ENCODE results near the gene CDH11. TPM values are rescaled to one million over a fixed set of nuclear protein-coding genes. Genes with fewer than 3 reads are reported as not detected.

The CDH11 gene
- total and polyA plus RNA-seq, 10 of the 15 experiments (the other 5 are each of a cell fraction or from before 2014, with no cell fraction given), result 0.31 to 9.7 (median 0.87) TPM

GRCh38 chr16:64916051-64916450 is 205.8 kb downstream of the CDH11 start:
- no peak for ATAC-seq
- 4% methylated on average over 2 of the region's 2 CpGs for WGBS (ENCODE audit: insufficient coverage, insufficient replicate concordance, low lambda C conversion rate, missing lambda C conversion rate)
- RAD21 ChIA-PET (ENCODE audit: unreplicated experiment), result interaction anchor here (0.8 to 1.4 kb wide), 2 partner anchors 13 to 18 kb away, joined by 3 to 6 read pairs; no protein-coding TSS in a partner anchor

More at GRCh38 chr16:64916051-64916450, 205.8 kb downstream of the CDH11 start:
- Histone ChIP-seq H3K79me2 (ENCODE audit: control insufficient read depth, insufficient read depth, low read length) (no peaks in the 10 kb centered on the region), H3K27ac (ENCODE audit: control insufficient read depth, insufficient read depth) (no peak overlapping the region), H2AFZ (ENCODE audit: control insufficient read depth, low read depth, low read length) (no peak overlapping the region), H3K4me1 (ENCODE audit: control insufficient read depth, insufficient read depth, low read length) (no peaks in the 10 kb centered on the region), H3K9me3 (replicated peaks; ENCODE audit: control insufficient read depth, insufficient read depth, low read length) (no peaks in the 10 kb centered on the region), H3K36me3 (ENCODE audit: control insufficient read depth in 2 of 2, insufficient read depth in 2 of 2, low read length in 1 of 2) (no peaks in the 10 kb centered on the region), H3K4me3 (no peak overlapping the region), H3K4me2 (ENCODE audit: control insufficient read depth, insufficient read depth) (no peak overlapping the region), H3K27me3 (replicated peaks in 1 of 2; ENCODE audit: control insufficient read depth in 2 of 2, insufficient read depth in 2 of 2, low read length in 1 of 2) (no peaks in the 10 kb centered on the region), H3K9ac (ENCODE audit: control insufficient read depth, insufficient read depth, low read length) (no peak overlapping the region), H4K20me1 (ENCODE audit: control insufficient read depth, insufficient read depth) (no peaks in the 10 kb centered on the region)
- SMC1A ChIA-PET (ENCODE audit: uncharacterized antibody, unreplicated experiment), result interaction anchor here (0.7 to 1.3 kb wide), 7 partner anchors 13 to 67 kb away, joined by 3 to 5 read pairs (median 3); no protein-coding TSS in a partner anchor
- DNase-seq (ENCODE audit: low read depth, low spot score), result no peak
- in situ Hi-C loops (cut with MboI) (no loop called here), intact Hi-C loops (cut with micrococcal nuclease; ENCODE audit: unreplicated experiment) (no loop called here)
- no peak for TF ChIP-seq ZNF217 (IDR thresholded peaks at IDR 0.05)
- no peak for TF ChIP-seq SUPT20H (IDR thresholded peaks at IDR 0.05; ENCODE audit: borderline replicate concordance, control insufficient read depth, low read depth, low read length)
- TF ChIP-seq HSF1 (IDR thresholded peaks at IDR 0.05; ENCODE audit: low read depth, low read length), result no peak
- TF ChIP-seq MTA3 (IDR thresholded peaks at IDR 0.05; ENCODE audit: borderline replicate concordance, low read length), result no peak
- no peak for TF ChIP-seq USF2 (IDR thresholded peaks at IDR 0.05; ENCODE audit: borderline replicate concordance, low read depth, low read length)
- no peak for TF ChIP-seq BRCA1 (IDR thresholded peaks at IDR 0.05; ENCODE audit: low read depth, low read length)
- no peak for TF ChIP-seq STAT3 (IDR thresholded peaks at IDR 0.05; ENCODE audit: low read depth, low read length)
- no peak for TF ChIP-seq ZNF274 (IDR thresholded peaks at IDR 0.05; ENCODE audit: insufficient read depth, insufficient read length)
- no peak for TF ChIP-seq IRF4 (IDR thresholded peaks at IDR 0.05; ENCODE audit: low read depth, low read length)
- TF ChIP-seq RAD21 (IDR thresholded peaks at IDR 0.05; ENCODE audit: insufficient read depth, low read depth, low read length), result no peak
- no peak for TF ChIP-seq CBX3 (IDR thresholded peaks at IDR 0.05; ENCODE audit: borderline replicate concordance, low read depth)
- no peak for TF ChIP-seq FOXM1 (IDR thresholded peaks at IDR 0.05; ENCODE audit: low read depth, low read length)
- no peak for TF ChIP-seq ASH2L (IDR thresholded peaks at IDR 0.05; ENCODE audit: borderline replicate concordance, low read depth)
- no peak for TF ChIP-seq CHD2 (IDR thresholded peaks at IDR 0.05; ENCODE audit: borderline replicate concordance, low read depth, low read length)
- TF ChIP-seq BCL11A (IDR thresholded peaks at IDR 0.05; ENCODE audit: low read depth, low read length), result no peak
- CTCF ChIA-PET, result interaction anchor here (1.0 to 1.2 kb wide), 2 partner anchors 13 to 68 kb away, joined by 3 to 4 read pairs; no protein-coding TSS in a partner anchor
- no peak for FAIRE-seq
- POLR2A ChIA-PET, result no interaction called here
- no TSS peak for BruUV-seq (replicated peaks)

Measured in GM12878 (cell line).